CD14-positive monocyte (primary cell): ENCODE results near the gene OR2B6. TPM values are rescaled to one million over a fixed set of nuclear protein-coding genes. Genes with fewer than 3 reads are reported as not detected.

ENCODE experiments used
- DNase-seq, 3 donors: peaks; one replicate each; pipeline ENCODE4 v3.0.0-alpha.2; 2011 to 2022
- H2AFZ ChIP-seq: 2 replicates; pipeline ENCODE4 v1.6.0; 2012; ENCODE audit warnings: mild to moderate bottlenecking, low read depth, low read length, inconsistent platforms; ENCODE audit not compliant: insufficient read depth, poor library complexity, severe bottlenecking
- H3K27ac ChIP-seq, 2 donors: 1 replicate in 1 of 2; 2 replicates in 1 of 2; pipeline ENCODE4 v1.5.1; 2012 to 2013; ENCODE audit warnings: low read length in 2 of 2, control low read depth in 1 of 2, inconsistent platforms in 1 of 2, low read depth in 1 of 2, mild to moderate bottlenecking in 1 of 2
- H3K27me3 ChIP-seq, 2 donors: one replicate each; pipeline versions ENCODE4 v1.6.0 to v1.6.1; 2011 to 2013; ENCODE audit warnings: low read length in 2 of 2; ENCODE audit not compliant: control insufficient read depth in 2 of 2, insufficient read depth in 2 of 2
- H3K36me3 ChIP-seq, 2 donors: replicated peaks in 1 of 2; 1 replicate in 1 of 2; 2 replicates in 1 of 2; pipeline versions ENCODE4 v1.5.1 to v1.6.1; 2012 to 2013; ENCODE audit warnings: low read length in 2 of 2, control low read depth in 1 of 2, inconsistent platforms in 1 of 2, mild to moderate bottlenecking in 1 of 2; ENCODE audit not compliant: insufficient read depth in 2 of 2, control insufficient read depth in 1 of 2
- H3K4me1 ChIP-seq, 2 donors: 1 replicate in 1 of 2; 2 replicates in 1 of 2; pipeline versions ENCODE4 v1.5.1 to v1.6.1; 2012 to 2013; ENCODE audit warnings: low read length in 2 of 2, control low read depth in 1 of 2, inconsistent platforms in 1 of 2, mild to moderate bottlenecking in 1 of 2, moderate library complexity in 1 of 2; ENCODE audit not compliant: insufficient read depth in 2 of 2, control insufficient read depth in 1 of 2
- H3K4me2 ChIP-seq: replicated peaks from 2 replicates; pipeline ENCODE3; 2012; ENCODE audit warnings: low read length, moderate library complexity, mild to moderate bottlenecking; ENCODE audit not compliant: poor library complexity, severe bottlenecking; ENCODE audit errors: extremely low read depth
- H3K4me3 ChIP-seq, 3 experiments: fragments of 200-600 bp in 1 of 3; sonication (generic) in 1 of 3; replicated peaks in 1 of 3; 1 replicate in 2 of 3; 2 replicates in 1 of 3; pipeline ENCODE4 v1.5.1; 2011 to 2013; ENCODE audit warnings: low read length in 3 of 3, mild to moderate bottlenecking in 3 of 3, control low read depth in 2 of 3, low read depth in 2 of 3, inconsistent platforms in 1 of 3, moderate library complexity in 1 of 3
- H3K79me2 ChIP-seq: 2 replicates; pipeline ENCODE4 v1.6.0; 2012; ENCODE audit warnings: mild to moderate bottlenecking, control low read depth, inconsistent platforms, low read length, moderate library complexity; ENCODE audit not compliant: insufficient read depth
- H3K9ac ChIP-seq: 2 replicates; pipeline ENCODE4 v1.6.0; 2017; ENCODE audit warnings: low read length, mild to moderate bottlenecking; ENCODE audit not compliant: insufficient read depth, poor library complexity, severe bottlenecking
- H3K9me3 ChIP-seq, 2 donors: replicated peaks in 1 of 2; 1 replicate in 1 of 2; 2 replicates in 1 of 2; pipeline versions ENCODE4 v1.5.1 to v1.6.1; 2012 to 2013; ENCODE audit warnings: low read length in 2 of 2, control low read depth in 1 of 2; ENCODE audit not compliant: control insufficient read depth in 1 of 2, insufficient read depth in 1 of 2
- H4K20me1 ChIP-seq: 2 replicates; pipeline ENCODE4 v1.6.0; 2012; ENCODE audit warnings: mild to moderate bottlenecking, low read length, control low read depth, moderate library complexity; ENCODE audit not compliant: insufficient read depth
- H3K27ac Mint-ChIP-seq, 7 donors: one replicate each; pipeline ENCODE4 v1.8.0; 2020; ENCODE audit warnings: mild to moderate bottlenecking in 7 of 7, mixed read lengths in 7 of 7, moderate library complexity in 6 of 7, inconsistent platforms in 2 of 7
- H3K27me3 Mint-ChIP-seq, 3 donors: one replicate each; pipeline ENCODE4 v1.8.0; 2021 to 2022; ENCODE audit warnings: low read depth in 3 of 3, mild to moderate bottlenecking in 3 of 3, mixed read lengths in 3 of 3, moderate library complexity in 3 of 3, inconsistent platforms in 1 of 3
- H3K36me3 Mint-ChIP-seq, 2 donors: one replicate each; pipeline ENCODE4 v1.8.0; 2020; ENCODE audit warnings: mixed read lengths in 2 of 2, inconsistent platforms in 1 of 2, mild to moderate bottlenecking in 1 of 2
- H3K4me1 Mint-ChIP-seq: one replicate; pipeline ENCODE4 v1.8.0; 2020; ENCODE audit warnings: mild to moderate bottlenecking, mixed read lengths
- H3K4me3 Mint-ChIP-seq, 2 donors: one replicate each; pipeline ENCODE4 v1.8.0; 2020; ENCODE audit warnings: mild to moderate bottlenecking in 2 of 2, mixed read lengths in 2 of 2, moderate library complexity in 1 of 2
- H3K9me3 Mint-ChIP-seq, 7 donors: one replicate each; pipeline ENCODE4 v1.8.0; 2020 to 2022; ENCODE audit warnings: mixed read lengths in 7 of 7, mild to moderate bottlenecking in 6 of 7, moderate library complexity in 6 of 7, inconsistent platforms in 2 of 7
- CTCF ChIP-seq: fragments of 200-600 bp; IDR thresholded peaks from one replicate; pipeline ENCODE4 v1.8.0; 2022; ENCODE audit warnings: antibody characterized with exemption, mild to moderate bottlenecking
- WGBS: methylation state at CpG from one replicate; pipeline ENCODE4 v1.1.5; 2013; ENCODE audit warnings: missing lambda C conversion rate; ENCODE audit not compliant: insufficient coverage; 5-methylcytosine and 5-hydroxymethylcytosine counted together
- intact Hi-C, 2 donors: fragments of 100-400 bp; cut with micrococcal nuclease; formaldehyde crosslinking; loops; one replicate each; pipeline versions ENCODE4 v1.15.0 to v1.15.1; 2023
- polyA plus RNA-seq, 3 donors: library from polyadenylated mRNA; depleted of rRNA in 1 of 3; unstranded in 2 of 3; stranded (reverse) in 1 of 3; fragments of 300-500 nt in 2 of 3; fragments of >200 nt in 1 of 3; fragmentation: Illumina TruSeq in 2 of 3; gene quantifications; 1 replicate in 2 of 3; 2 replicates in 1 of 3; pipeline ENCODE4 v1.2.3, GENCODE V29; 2012 to 2021

OR2B6 gene
- polyA plus RNA-seq, 3 donors, result not detected

GRCh38 chr6:28005152-28005890, 48.3 kb downstream of the OR2B6 start:
- Histone ChIP-seq H3K9me3 (no peaks in the 10 kb centered on the region), H3K4me3 (no peak overlapping the region), H2AFZ (no peak overlapping the region), H3K27me3 (no peaks in the 10 kb centered on the region), H4K20me1 (no peaks in the 10 kb centered on the region), H3K9ac (no peak overlapping the region), H3K79me2 (no peaks in the 10 kb centered on the region), H3K4me1 (no peaks in the 10 kb centered on the region), H3K27ac (no peak overlapping the region), H3K4me2 (no peak overlapping the region), H3K36me3 (no peaks in the 10 kb centered on the region)
- whole genome bisulfite sequencing, result 81% methylated on average over 5 of the region's 5 CpGs
- TF ChIP-seq CTCF, result no peak
- H3K4me3 Mint-ChIP-seq, result no peak overlapping the region
- H3K9me3 Mint-ChIP-seq, result peaks cover 0 to 14% (median 2%) of the 10 kb centered on the region in 7 donors
- no peaks in the 10 kb centered on the region for H3K36me3 Mint-ChIP-seq
- no peak for DNase-seq
- intact Hi-C loops, result no loop called here
- no peaks in the 10 kb centered on the region for H3K4me1 Mint-ChIP-seq
- H3K27ac Mint-ChIP-seq, result no peak overlapping the region
- peaks cover 2 to 3% (median 3%) of the 10 kb centered on the region in 3 donors for H3K27me3 Mint-ChIP-seq

DNA sequence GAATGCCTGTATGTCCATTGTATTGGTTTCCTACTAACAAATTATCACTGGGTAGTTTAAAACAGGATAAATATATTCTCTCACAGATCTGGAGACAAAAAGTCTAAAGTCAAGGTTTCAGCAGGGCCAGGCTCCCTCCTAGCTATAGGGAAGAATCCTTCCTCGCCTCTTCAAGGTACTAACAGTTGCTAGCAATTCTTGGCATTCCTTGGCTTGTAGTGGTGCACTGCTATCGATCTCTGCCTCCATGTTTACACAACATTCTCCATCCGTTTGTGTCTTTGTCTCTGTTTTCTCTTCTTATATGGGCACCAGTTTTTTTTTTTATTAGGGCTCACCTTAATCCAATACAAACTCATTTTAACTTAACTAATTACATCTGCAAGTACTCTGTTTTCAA, 48.9 kb downstream of the OR2B6 start:
- Histone ChIP-seq H3K4me2 (no peak overlapping the region), H3K27ac (no peak overlapping the region), H2AFZ (no peak overlapping the region), H3K9ac (no peak overlapping the region), H3K36me3 (no peaks in the 10 kb centered on the region), H4K20me1 (no peaks in the 10 kb centered on the region), H3K4me1 (no peaks in the 10 kb centered on the region), H3K4me3 (no peak overlapping the region), H3K79me2 (no peaks in the 10 kb centered on the region), H3K9me3 (no peaks in the 10 kb centered on the region), H3K27me3 (no peaks in the 10 kb centered on the region)
- H3K9me3 Mint-ChIP-seq, result peaks cover 0 to 12% (median 2%) of the 10 kb centered on the region in 7 donors
- H3K27ac Mint-ChIP-seq, result no peak overlapping the region
- 100% methylated on average over 1 of the region's 3 CpGs for WGBS
- no peaks in the 10 kb centered on the region for H3K36me3 Mint-ChIP-seq
- H3K4me3 Mint-ChIP-seq, result no peak overlapping the region
- DNase-seq, result no peak
- intact Hi-C loops, result no loop called here
- no peak for TF ChIP-seq CTCF
- H3K27me3 Mint-ChIP-seq, result peaks cover 1 to 3% (median 2%) of the 10 kb centered on the region in 3 donors
- H3K4me1 Mint-ChIP-seq, result no peaks in the 10 kb centered on the region

Other genes with a start within 250 kb of the OR2B6 start
- not detected for gene OR2B2, start 44.8 kb upstream of the OR2B6 start, polyA plus RNA-seq
- under 1 TPM in 2 of 3 donors, not detected in 1; 0.05 to 0.08 TPM for gene ZNF165, start 123.3 kb downstream of the OR2B6 start, polyA plus RNA-seq
- 1 to 10 TPM; 3.5 to 5.9 (median 4.0) TPM for gene ZSCAN16, start 167.4 kb downstream of the OR2B6 start, polyA plus RNA-seq
- 1 to 10 TPM in 1 of 3 donors, under 1 TPM in 2; 0.49 to 7.9 (median 0.71) TPM for gene ZKSCAN8, start 184.6 kb downstream of the OR2B6 start, polyA plus RNA-seq